Sigmoid colon (tissue), 7 donors: Measurements from ENCODE around the gene ZNF766. TPM values are rescaled to one million over a fixed set of nuclear protein-coding genes. Genes with fewer than 3 reads are reported as not detected.

Source experiments
- DNase-seq: peaks from one replicate; pipeline ENCODE4 v3.0.0-alpha.2; 2019
- H3K27ac ChIP-seq, 4 donors: fragments of 200-600 bp; sonication (generic); one replicate each; pipeline ENCODE4 v1.5.1; 2016 to 2019; ENCODE audit warnings: mild to moderate bottlenecking in 1 of 4
- H3K27me3 ChIP-seq, 3 donors: fragments of 200-600 bp; sonication (generic); one replicate each; pipeline ENCODE4 v1.5.1; 2019; ENCODE audit warnings: mild to moderate bottlenecking in 1 of 3
- H3K36me3 ChIP-seq, 4 donors: fragments of 200-600 bp; sonication (generic); one replicate each; pipeline ENCODE4 v1.5.1; 2016 to 2019
- H3K4me1 ChIP-seq, 4 donors: fragments of 200-600 bp; sonication (generic); one replicate each; pipeline ENCODE4 v1.5.1; 2017 to 2019
- H3K4me3 ChIP-seq, 4 donors: fragments of 200-600 bp; sonication (generic); one replicate each; pipeline ENCODE4 v1.5.1; 2017 to 2019; ENCODE audit warnings: mild to moderate bottlenecking in 2 of 4, moderate library complexity in 1 of 4
- H3K9me3 ChIP-seq, 4 donors: fragments of 200-600 bp in 3 of 4; sonication (generic) in 3 of 4; one replicate each; pipeline versions ENCODE4 v1.5.1 to v1.6.1; 2013 to 2019
- CTCF ChIP-seq, 4 experiments: fragments of 450-650 bp in 3 of 4; fragments of 200-600 bp in 1 of 4; IDR thresholded peaks; one replicate each; pipeline ENCODE4 v1.5.1; 2016 to 2019; ENCODE audit warnings: antibody characterized with exemption in 4 of 4, mild to moderate bottlenecking in 3 of 4, moderate library complexity in 2 of 4
- EP300 ChIP-seq, 4 donors: sonication (generic); formaldehyde crosslinking; IDR thresholded peaks; one replicate each; pipeline ENCODE4 v1.6.1; 2017; ENCODE audit warnings: antibody characterized with exemption in 4 of 4
- POLR2A ChIP-seq, 2 donors: fragments of 450-650 bp; IDR thresholded peaks; one replicate each; pipeline ENCODE4 v1.6.1; 2016; ENCODE audit warnings: antibody characterized with exemption in 2 of 2, mild to moderate bottlenecking in 2 of 2, moderate library complexity in 2 of 2
- POLR2AphosphoS5 ChIP-seq, 4 donors: sonication (generic); formaldehyde crosslinking; IDR thresholded peaks; one replicate each; pipeline ENCODE4 v1.6.1; 2017; ENCODE audit warnings: antibody characterized with exemption in 4 of 4
- WGBS, 2 donors: extraction: QIAGEN DNeasy Blood & Tissue Kit; methylation state at CpG; one replicate each; pipeline ENCODE4 v1.1.7; 2013; 5-methylcytosine and 5-hydroxymethylcytosine counted together
- intact Hi-C: fragments of 100-400 bp; cut with DNase I; formaldehyde crosslinking; loops from one replicate; pipeline ENCODE4 v1.15.1; 2023
- polyA plus RNA-seq, 3 donors: library from polyadenylated mRNA; stranded (reverse); fragments of 200-250 nt; gene quantifications; one replicate each; pipeline ENCODE4 v1.2.3, GENCODE V29; 2013
- total RNA-seq, 4 donors: library from RNA; depleted of rRNA; stranded (reverse); fragments of >200 nt; gene quantifications; one replicate each; pipeline ENCODE4 v1.1.0, GENCODE V29; 2016
- donor health status: healthy with polysubstance abuse.
- donor health status: Bipolar disorder and iron deficiency.
- donor health status: healthy.

The ZNF766 gene
- 10 to 100 TPM in 2 of 4 donors, 1 to 10 TPM in 2; 5.5 to 11.0 (median 9.9) TPM for total RNA-seq
- polyA plus RNA-seq: 1 to 10 TPM; 2.8 to 5.7 (median 3.0) TPM

GRCh38 chr19:52269338-52270261, at the start of gene ZNF766:
Gene ZNF766, plus strand, starts transcription at chr19:52269587. Its CDS starts 27 bp downstream, at chr19:52269614.
- H3K36me3 ChIP-seq: peaks cover 0 to 4% (median 0%) of the 10 kb centered on the region in 4 donors
- H3K27ac ChIP-seq: peak within 1 kb of the TSS; percentile 95 to 100 (median 98)
- WGBS, 2 donors: 0% methylated on average over 70 of the region's 70 CpGs
- peaks cover 0 to 3% (median 0%) of the 10 kb centered on the region in 4 donors for H3K9me3 ChIP-seq
- H3K27me3 ChIP-seq: no peaks in the 10 kb centered on the region
- intact Hi-C loops: loop anchor here (1.0 to 5.0 kb wide), 2 partner anchors 27 to 68 kb away; partner anchors contain the start of gene ZNF610
- H3K4me3 ChIP-seq: peak within 1 kb of the TSS; percentile 69 to 100 (median 94)
- H3K4me1 ChIP-seq: peaks cover 0 to 22% (median 19%) of the 10 kb centered on the region in 4 donors
- TF ChIP-seq POLR2AphosphoS5 (IDR thresholded peaks at IDR 0.05): peak; percentile 93 to 97 (median 96)
- no peak for TF ChIP-seq CTCF (IDR thresholded peaks at IDR 0.05)
- TF ChIP-seq POLR2A (IDR thresholded peaks at IDR 0.05): peak; percentile 78 to 82
- DNase-seq: peak; percentile 99

GRCh38 chr19:52219611-52220010, 49.8 kb upstream of the ZNF766 start:
- DNase-seq: no peak
- Histone ChIP-seq H3K4me1 (no peaks in the 10 kb centered on the region), H3K9me3 (no peaks in the 10 kb centered on the region), H3K27me3 (no peaks in the 10 kb centered on the region), H3K27ac (no peak overlapping the region), H3K36me3 (peaks cover 62 to 100% (median 91%) of the 10 kb centered on the region in 4 donors), H3K4me3 (no peak overlapping the region)
- 94 to 96% methylated on average over 8 of the region's 8 CpGs for WGBS, 2 donors
- no peak for TF ChIP-seq EP300 (IDR thresholded peaks at IDR 0.05)
- no peak for TF ChIP-seq CTCF (IDR thresholded peaks at IDR 0.05)
- no peak for TF ChIP-seq POLR2AphosphoS5 (IDR thresholded peaks at IDR 0.05)
- no peak for TF ChIP-seq POLR2A (IDR thresholded peaks at IDR 0.05)
- intact Hi-C loops: no loop called here

DNA sequence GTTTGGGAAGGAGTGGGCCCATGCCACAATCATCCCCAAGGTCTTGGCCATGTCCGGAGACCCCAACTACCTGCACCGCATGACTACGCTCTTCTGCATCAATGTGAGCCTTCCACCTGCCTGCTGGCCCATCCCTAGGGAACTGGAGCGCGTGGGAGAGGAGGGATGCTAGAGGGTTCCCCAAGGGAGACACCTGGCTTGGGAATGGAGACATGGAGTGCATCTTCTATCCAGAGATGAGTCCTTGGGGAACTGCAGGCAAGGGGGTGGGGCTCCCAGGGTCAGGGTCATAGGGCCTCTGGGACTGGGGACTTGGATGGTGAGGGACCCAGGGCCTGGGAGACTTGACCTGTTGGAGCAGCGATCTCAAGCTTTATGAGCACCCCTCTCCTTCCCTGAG, 48.4 kb upstream of the ZNF766 start:
- Histone ChIP-seq H3K36me3 (peaks cover 56 to 100% (median 88%) of the 10 kb centered on the region in 4 donors), H3K27ac (no peak overlapping the region), H3K4me3 (no peak overlapping the region), H3K9me3 (no peaks in the 10 kb centered on the region), H3K4me1 (no peaks in the 10 kb centered on the region), H3K27me3 (no peaks in the 10 kb centered on the region)
- intact Hi-C loops: no loop called here
- no peak for TF ChIP-seq CTCF (IDR thresholded peaks at IDR 0.05)
- TF ChIP-seq EP300 (IDR thresholded peaks at IDR 0.05): no peak
- no peak for TF ChIP-seq POLR2A (IDR thresholded peaks at IDR 0.05)
- TF ChIP-seq POLR2AphosphoS5 (IDR thresholded peaks at IDR 0.05): no peak
- WGBS, 2 donors: 98% methylated on average over 6 of the region's 6 CpGs
- DNase-seq: no peak

GRCh38 chr19:52221831-52222375, 47.5 kb upstream of the ZNF766 start:
- Histone ChIP-seq H3K36me3 (peaks cover 57 to 100% (median 88%) of the 10 kb centered on the region in 4 donors), H3K27me3 (no peaks in the 10 kb centered on the region), H3K9me3 (no peaks in the 10 kb centered on the region), H3K27ac (no peak overlapping the region), H3K4me3 (no peak overlapping the region), H3K4me1 (no peaks in the 10 kb centered on the region)
- intact Hi-C loops: no loop called here
- WGBS, 2 donors: 94 to 95% methylated on average over 7 of the region's 7 CpGs
- DNase-seq: no peak
- TF ChIP-seq POLR2AphosphoS5 (IDR thresholded peaks at IDR 0.05): no peak
- no peak for TF ChIP-seq EP300 (IDR thresholded peaks at IDR 0.05)
- TF ChIP-seq POLR2A (IDR thresholded peaks at IDR 0.05): no peak
- no peak for TF ChIP-seq CTCF (IDR thresholded peaks at IDR 0.05)
